Testis (tissue), 3 donors: ENCODE data around the gene DDX1. TPM values are rescaled to one million over a fixed set of nuclear protein-coding genes. Genes with fewer than 3 reads are reported as not detected.

Source experiments
- DNase-seq: peaks from one replicate; pipeline ENCODE4 v3.0.0-alpha.2; 2019
- H3K27ac ChIP-seq, 2 donors: fragments of 200-600 bp; sonication (generic); one replicate each; pipeline ENCODE4 v1.5.1; 2019
- H3K27me3 ChIP-seq: fragments of 200-600 bp; sonication (generic); one replicate; pipeline ENCODE4 v1.5.1; 2019
- H3K36me3 ChIP-seq: fragments of 200-600 bp; sonication (generic); one replicate; pipeline ENCODE4 v1.5.1; 2017; ENCODE audit warnings: low read depth; ENCODE audit errors: missing control alignments
- H3K4me1 ChIP-seq: fragments of 200-600 bp; sonication (generic); one replicate; pipeline ENCODE4 v1.5.1; 2019
- H3K4me3 ChIP-seq, 2 donors: fragments of 200-600 bp; sonication (generic); one replicate each; pipeline ENCODE4 v1.5.1; 2017 to 2019
- H3K9me3 ChIP-seq: fragments of 200-600 bp; sonication (generic); one replicate; pipeline ENCODE4 v1.5.1; 2017
- POLR2A ChIP-seq: fragments of 450-650 bp; IDR thresholded peaks from one replicate; pipeline ENCODE4 v1.6.1; 2017; ENCODE audit warnings: antibody characterized with exemption, mild to moderate bottlenecking, moderate library complexity
- WGBS, 2 donors: methylation state at CpG; one replicate each; pipeline ENCODE4 v1.1.5; 2018; 5-methylcytosine and 5-hydroxymethylcytosine counted together
- intact Hi-C: fragments of 100-400 bp; cut with DNase I; formaldehyde crosslinking; loops from one replicate; pipeline ENCODE4 v1.15.1; 2023; ENCODE audit warnings: low total_unique reads
- polyA plus RNA-seq: library from polyadenylated mRNA; stranded (reverse); fragments of 350-450 nt; fragmentation: Illumina TruSeq; extraction: RNeasy Lipid Tissue Mini Kit (QIAGEN cat#74804); gene quantifications from one replicate; pipeline ENCODE4 v1.2.3, GENCODE V29; 2014; ENCODE audit warnings: low read depth, low replicate concordance; ENCODE audit not compliant: insufficient read depth
- total RNA-seq, 2 donors: library from RNA; depleted of rRNA; stranded (reverse); fragments of >200 nt; gene quantifications; one replicate each; pipeline ENCODE4 v1.2.3, GENCODE V29; 2016
- TF ChIP-seq, protein P1 (sequence below), 3 experiments: fragments of 450-650 bp in 2 of 3; fragments of 200-600 bp in 1 of 3; sonication (generic) in 1 of 3; IDR thresholded peaks; one replicate each; pipeline ENCODE4 v1.5.1; 2016 to 2019; ENCODE audit warnings: antibody characterized with exemption in 3 of 3, mild to moderate bottlenecking in 2 of 3, moderate library complexity in 1 of 3

DDX1 gene
- total and polyA plus RNA-seq, 3 donors from 2014 or later: 60.4 to 66.9 (median 65.0) TPM

GRCh38 chr2:15664273-15665066 lies 72.8 kb downstream of the DDX1 start:
- WGBS, 2 donors: 91 to 94% methylated on average over 28 to 31 of the region's 31 CpGs
- H3K27me3 ChIP-seq: no peaks in the 10 kb centered on the region
- H3K9me3 ChIP-seq: no peaks in the 10 kb centered on the region
- no peak for DNase-seq
- no peaks in the 10 kb centered on the region for H3K4me1 ChIP-seq
- H3K4me3 ChIP-seq: no peak overlapping the region
- no peak for TF ChIP-seq POLR2A
- TF ChIP-seq, protein P1, sequence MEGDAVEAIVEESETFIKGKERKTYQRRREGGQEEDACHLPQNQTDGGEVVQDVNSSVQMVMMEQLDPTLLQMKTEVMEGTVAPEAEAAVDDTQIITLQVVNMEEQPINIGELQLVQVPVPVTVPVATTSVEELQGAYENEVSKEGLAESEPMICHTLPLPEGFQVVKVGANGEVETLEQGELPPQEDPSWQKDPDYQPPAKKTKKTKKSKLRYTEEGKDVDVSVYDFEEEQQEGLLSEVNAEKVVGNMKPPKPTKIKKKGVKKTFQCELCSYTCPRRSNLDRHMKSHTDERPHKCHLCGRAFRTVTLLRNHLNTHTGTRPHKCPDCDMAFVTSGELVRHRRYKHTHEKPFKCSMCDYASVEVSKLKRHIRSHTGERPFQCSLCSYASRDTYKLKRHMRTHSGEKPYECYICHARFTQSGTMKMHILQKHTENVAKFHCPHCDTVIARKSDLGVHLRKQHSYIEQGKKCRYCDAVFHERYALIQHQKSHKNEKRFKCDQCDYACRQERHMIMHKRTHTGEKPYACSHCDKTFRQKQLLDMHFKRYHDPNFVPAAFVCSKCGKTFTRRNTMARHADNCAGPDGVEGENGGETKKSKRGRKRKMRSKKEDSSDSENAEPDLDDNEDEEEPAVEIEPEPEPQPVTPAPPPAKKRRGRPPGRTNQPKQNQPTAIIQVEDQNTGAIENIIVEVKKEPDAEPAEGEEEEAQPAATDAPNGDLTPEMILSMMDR (IDR thresholded peaks at IDR 0.05): no peak
- no peaks in the 10 kb centered on the region for H3K36me3 ChIP-seq
- H3K27ac ChIP-seq: no peak overlapping the region
- intact Hi-C loops: no loop called here

DNA sequence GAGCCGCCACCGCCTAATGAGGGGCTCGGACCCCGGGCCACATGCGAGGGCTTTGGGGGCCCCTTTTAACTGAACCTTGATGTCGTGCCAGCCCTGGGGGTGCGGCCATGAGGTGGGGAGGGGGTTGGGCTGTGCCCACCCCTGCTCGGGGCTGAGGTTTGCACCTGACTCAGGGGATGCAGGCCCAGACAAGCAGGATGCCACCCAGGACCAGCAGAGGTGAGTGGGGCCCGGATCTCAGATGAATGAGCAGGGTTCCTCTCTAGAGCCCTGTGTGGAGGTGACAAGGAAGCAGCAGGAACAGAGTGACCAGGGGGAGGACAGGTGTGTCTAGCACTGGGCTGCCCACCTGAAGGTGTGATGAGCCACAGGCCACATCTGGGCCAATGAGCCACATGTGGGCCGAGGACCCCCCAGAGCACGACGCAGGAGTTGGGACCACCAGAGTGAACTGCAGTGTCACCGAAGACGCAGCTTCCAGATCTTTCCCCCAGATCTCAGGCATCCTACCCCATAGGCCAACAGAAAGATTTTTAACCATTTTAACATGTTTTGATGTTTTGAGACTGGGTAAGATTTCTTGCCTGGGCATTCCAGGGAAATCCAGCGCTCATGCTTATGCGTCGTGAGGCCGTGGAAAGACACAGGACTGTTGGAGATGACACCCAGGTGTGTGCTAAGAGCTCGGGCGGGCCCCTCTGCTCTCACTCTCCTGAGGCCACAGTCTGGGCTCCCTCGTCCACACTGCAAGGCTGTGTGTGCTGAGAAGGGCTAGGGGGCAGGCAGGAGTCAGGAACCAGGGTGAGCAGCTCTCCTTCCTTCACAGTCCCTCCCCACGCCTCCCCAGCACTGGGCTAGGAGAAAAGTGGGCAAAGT lies 73.6 kb downstream of the DDX1 start:
- H3K4me3 ChIP-seq: no peak overlapping the region
- no peaks in the 10 kb centered on the region for H3K9me3 ChIP-seq
- H3K27ac ChIP-seq: no peak overlapping the region
- TF ChIP-seq, protein P1 (IDR thresholded peaks at IDR 0.05): no peak
- no peak for TF ChIP-seq POLR2A
- no peak for DNase-seq
- intact Hi-C loops: no loop called here
- no peaks in the 10 kb centered on the region for H3K36me3 ChIP-seq
- no peaks in the 10 kb centered on the region for H3K4me1 ChIP-seq
- WGBS, 2 donors: 90 to 95% methylated on average over 16 to 22 of the region's 22 CpGs
- H3K27me3 ChIP-seq: no peaks in the 10 kb centered on the region

DNA sequence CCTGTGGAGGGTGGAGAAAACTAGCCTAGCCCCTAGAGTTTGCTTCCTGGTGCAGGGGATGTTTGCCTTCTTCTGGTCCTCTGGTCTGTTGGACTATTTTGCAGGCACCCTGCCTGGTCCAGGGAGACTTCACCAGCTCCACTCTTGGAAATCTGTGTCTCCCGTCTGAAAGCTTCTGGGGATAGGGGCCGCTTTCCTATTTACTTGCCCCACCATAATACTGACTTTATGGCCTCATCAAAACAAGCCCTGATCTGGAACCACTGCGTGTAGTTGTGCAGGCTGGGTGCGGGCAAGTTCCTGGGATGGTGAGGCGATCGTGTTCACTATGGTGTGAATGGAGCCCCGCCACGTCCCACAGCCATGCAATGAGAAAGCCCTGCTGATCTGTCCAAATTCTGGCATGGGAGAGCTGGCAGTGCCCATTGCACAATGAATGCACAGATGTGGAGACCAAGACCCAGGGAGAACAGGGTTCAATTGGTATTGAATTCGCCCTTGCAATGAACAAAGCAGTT lies 74.3 kb downstream of the DDX1 start:
- WGBS, 2 donors: 97 to 99% methylated on average over 9 of the region's 9 CpGs
- intact Hi-C loops: no loop called here
- no peaks in the 10 kb centered on the region for H3K36me3 ChIP-seq
- H3K9me3 ChIP-seq: no peaks in the 10 kb centered on the region
- no peaks in the 10 kb centered on the region for H3K4me1 ChIP-seq
- TF ChIP-seq POLR2A: no peak
- TF ChIP-seq, protein P1 (IDR thresholded peaks at IDR 0.05): no peak
- no peaks in the 10 kb centered on the region for H3K27me3 ChIP-seq
- DNase-seq: no peak
- H3K27ac ChIP-seq: no peak overlapping the region
- H3K4me3 ChIP-seq: no peak overlapping the region

DNA sequence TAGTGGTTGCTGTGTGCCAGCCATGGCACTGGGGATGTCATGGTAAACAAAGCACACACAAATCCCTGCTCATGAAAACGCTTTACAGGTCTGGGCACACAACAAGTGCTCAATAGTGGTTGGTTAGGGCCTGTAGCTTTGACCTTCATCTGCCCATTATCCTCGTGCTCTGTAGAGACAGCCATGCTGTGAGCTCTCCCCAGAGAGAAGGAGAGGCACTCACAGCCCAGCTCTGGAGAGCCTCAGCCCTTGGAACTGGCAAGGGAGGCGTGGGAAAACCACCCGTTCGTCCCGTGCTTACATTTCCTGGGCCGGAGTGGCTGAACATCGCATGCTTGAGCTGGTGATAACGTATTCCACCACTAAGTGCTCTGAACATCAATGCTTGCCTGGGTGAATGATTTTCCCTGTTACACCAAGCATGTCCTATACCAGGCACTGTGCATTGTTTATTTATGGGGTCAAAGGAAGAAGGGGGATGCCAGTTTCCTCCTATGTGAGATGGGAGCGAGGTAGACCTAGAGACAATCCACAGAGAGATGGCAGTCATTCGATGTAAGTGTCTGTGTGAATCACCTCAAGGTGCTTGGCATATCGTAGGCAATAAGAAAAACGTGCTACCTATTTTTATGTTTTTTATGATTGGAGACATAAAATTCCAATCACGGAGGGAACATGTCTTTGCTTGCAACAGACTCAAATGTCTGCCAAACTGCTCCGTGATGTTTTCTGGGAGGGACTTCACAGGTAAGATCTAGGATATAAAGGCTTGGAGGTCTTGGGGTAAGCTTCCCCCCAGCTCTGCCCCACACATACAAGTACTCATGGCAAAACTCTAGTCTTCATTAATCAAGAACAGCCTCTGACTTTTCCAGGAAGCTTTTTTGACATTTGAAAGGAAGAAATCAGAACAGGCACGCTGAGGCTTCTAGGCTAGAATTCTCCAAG lies 75.5 kb downstream of the DDX1 start:
- intact Hi-C loops: no loop called here

More for the DNA sequence above, 75.5 kb downstream of the DDX1 start:
- no peak for DNase-seq
- Histone ChIP-seq H3K27me3 (no peaks in the 10 kb centered on the region), H3K36me3 (no peaks in the 10 kb centered on the region), H3K27ac (no peak overlapping the region), H3K9me3 (no peaks in the 10 kb centered on the region), H3K4me3 (no peak overlapping the region), H3K4me1 (no peaks in the 10 kb centered on the region)
- WGBS, 2 donors: 85 to 91% methylated on average over 14 to 16 of the region's 16 CpGs
- TF ChIP-seq, protein P1 (IDR thresholded peaks at IDR 0.05): no peak
- TF ChIP-seq POLR2A: no peak
